ENCODE data around the gene RCL1. TPM values are rescaled to one million over a fixed set of nuclear protein-coding genes. Genes with fewer than 3 reads are reported as not detected.

RCL1 gene
- polyA plus RNA-seq, 1 donor (not counting 4 experiments of a cell fraction or from before 2014, with no cell fraction given), result 16.6 TPM

DNA sequence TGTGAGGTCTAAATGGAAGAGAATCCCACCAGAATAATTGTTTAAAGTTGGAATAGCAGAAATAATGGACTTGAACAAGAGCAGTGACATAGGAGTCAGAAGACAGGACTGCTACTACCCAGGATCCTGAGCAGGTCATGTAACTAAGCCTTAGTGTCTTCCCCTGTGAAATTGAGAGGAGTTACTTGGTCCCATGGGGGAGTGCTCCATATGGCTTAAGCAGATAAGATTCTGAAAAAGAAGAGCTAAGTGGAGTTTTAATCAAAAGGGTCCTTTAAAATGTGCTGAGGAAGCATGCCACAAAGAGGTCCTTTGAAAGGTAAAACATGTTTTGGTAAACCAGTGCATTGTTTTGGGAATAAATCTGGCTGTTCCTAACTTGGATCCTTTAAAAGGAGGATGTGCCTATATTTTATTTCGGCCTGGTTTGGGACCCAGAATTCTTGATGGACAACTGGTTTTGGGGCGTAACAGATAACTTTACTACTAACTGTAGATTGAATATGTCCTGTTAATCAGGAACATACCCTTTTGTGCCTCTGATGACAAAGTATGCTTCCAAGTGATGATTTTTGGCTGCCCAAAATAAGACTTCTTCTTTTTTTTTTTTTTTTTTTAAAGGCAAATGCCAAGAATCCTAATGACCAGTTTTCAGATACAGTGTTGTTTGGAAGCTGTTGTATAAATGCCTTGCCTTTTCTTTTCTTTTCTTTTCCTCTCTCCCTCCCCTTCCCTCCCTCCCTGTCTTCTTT is 5.7 kb downstream of the RCL1 start:
- DNase-seq (ENCODE audit: low read depth, low spot score), result no peak
- dilution Hi-C loops (cut with MboI; ENCODE audit: extremely low pct_ligation_motif_present, low sequenced_read_pairs), result no loop called here
- no peaks in the 10 kb centered on the region for H3K36me3 ChIP-seq (ENCODE audit: control insufficient read depth in 2 of 2, extremely low read depth in 1 of 2, insufficient read depth in 2 of 2, low read length in 2 of 2)
- peaks cover 2% of the 10 kb centered on the region for H3K9me1 ChIP-seq (ENCODE audit: control insufficient read depth, extremely low read depth, insufficient read depth, low read length)
- H2AFZ ChIP-seq (ENCODE audit: control insufficient read depth, low read length), result no peak overlapping the region
- H3K27ac ChIP-seq (ENCODE audit: control insufficient read depth, insufficient read depth, low read length), result no peak overlapping the region
- no peak overlapping the region for H3K9ac ChIP-seq (ENCODE audit: control insufficient read depth, extremely low read depth, insufficient read depth, low read length)
- H4K20me1 ChIP-seq (ENCODE audit: control insufficient read depth, extremely low read depth, insufficient read depth, low read length), result no peaks in the 10 kb centered on the region
- no peaks in the 10 kb centered on the region for H3K27me3 ChIP-seq (ENCODE audit: control insufficient read depth, extremely low read depth, insufficient read depth, low read length)
- no peak for FAIRE-seq
- H3K9me3 ChIP-seq (ENCODE audit: control insufficient read depth, low read depth, low read length), result no peaks in the 10 kb centered on the region
- H3K79me2 ChIP-seq (ENCODE audit: control insufficient read depth, insufficient read depth, low read length), result peaks cover 93% of the 10 kb centered on the region
- TF ChIP-seq, protein P1, sequence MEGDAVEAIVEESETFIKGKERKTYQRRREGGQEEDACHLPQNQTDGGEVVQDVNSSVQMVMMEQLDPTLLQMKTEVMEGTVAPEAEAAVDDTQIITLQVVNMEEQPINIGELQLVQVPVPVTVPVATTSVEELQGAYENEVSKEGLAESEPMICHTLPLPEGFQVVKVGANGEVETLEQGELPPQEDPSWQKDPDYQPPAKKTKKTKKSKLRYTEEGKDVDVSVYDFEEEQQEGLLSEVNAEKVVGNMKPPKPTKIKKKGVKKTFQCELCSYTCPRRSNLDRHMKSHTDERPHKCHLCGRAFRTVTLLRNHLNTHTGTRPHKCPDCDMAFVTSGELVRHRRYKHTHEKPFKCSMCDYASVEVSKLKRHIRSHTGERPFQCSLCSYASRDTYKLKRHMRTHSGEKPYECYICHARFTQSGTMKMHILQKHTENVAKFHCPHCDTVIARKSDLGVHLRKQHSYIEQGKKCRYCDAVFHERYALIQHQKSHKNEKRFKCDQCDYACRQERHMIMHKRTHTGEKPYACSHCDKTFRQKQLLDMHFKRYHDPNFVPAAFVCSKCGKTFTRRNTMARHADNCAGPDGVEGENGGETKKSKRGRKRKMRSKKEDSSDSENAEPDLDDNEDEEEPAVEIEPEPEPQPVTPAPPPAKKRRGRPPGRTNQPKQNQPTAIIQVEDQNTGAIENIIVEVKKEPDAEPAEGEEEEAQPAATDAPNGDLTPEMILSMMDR (optimal IDR thresholded peaks at IDR 0.05 in 1 of 3, IDR thresholded peaks at IDR 0.05 in 1 of 3, conservative IDR thresholded peaks at IDR 0.05 in 1 of 3; ENCODE audit: extremely low read depth in 1 of 3, insufficient read depth in 2 of 3, low read length in 3 of 3), result no peak
- no peak for TF ChIP-seq EZH2 (IDR thresholded peaks at IDR 0.05; ENCODE audit: low read length)
- H3K4me2 ChIP-seq (ENCODE audit: control insufficient read depth, extremely low read depth, insufficient read depth, low read depth, low read length), result no peak overlapping the region
- H3K4me1 ChIP-seq (ENCODE audit: control insufficient read depth, extremely low read depth, insufficient read depth, low read length), result peaks cover 10% of the 10 kb centered on the region
- H3K4me3 ChIP-seq (ENCODE audit: control insufficient read depth in 2 of 3, extremely low read depth in 1 of 3, insufficient read depth in 2 of 3, low read depth in 1 of 3, low read length in 3 of 3), result no peak overlapping the region

DNA sequence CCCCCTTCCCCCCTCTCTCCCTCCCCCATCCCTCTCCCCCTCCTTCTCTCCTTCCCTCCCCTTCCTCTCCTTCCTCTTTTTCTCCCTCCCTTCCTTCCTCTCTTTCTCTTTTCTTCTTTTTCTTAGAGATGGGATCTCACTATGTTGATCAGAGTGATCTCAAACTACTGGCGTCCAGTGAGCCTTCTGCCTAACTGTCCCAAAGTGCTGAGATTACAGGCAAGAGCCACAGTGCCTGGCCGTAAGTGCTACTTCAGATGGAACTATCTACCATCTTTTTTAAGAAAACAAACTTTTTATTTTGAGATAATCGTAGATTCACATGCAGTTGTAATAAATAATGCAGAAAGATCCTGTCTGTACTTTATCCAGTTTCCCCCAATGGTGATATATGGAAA is 6.3 kb downstream of the RCL1 start:
- H4K20me1 ChIP-seq (ENCODE audit: control insufficient read depth, extremely low read depth, insufficient read depth, low read length), result no peaks in the 10 kb centered on the region
- H3K9me3 ChIP-seq (ENCODE audit: control insufficient read depth, low read depth, low read length), result no peaks in the 10 kb centered on the region
- no peak overlapping the region for H2AFZ ChIP-seq (ENCODE audit: control insufficient read depth, low read length)
- H3K79me2 ChIP-seq (ENCODE audit: control insufficient read depth, insufficient read depth, low read length), result peaks cover 93% of the 10 kb centered on the region
- H3K4me1 ChIP-seq (ENCODE audit: control insufficient read depth, extremely low read depth, insufficient read depth, low read length), result peaks cover 7% of the 10 kb centered on the region
- peaks cover 0 to under 1% of the 10 kb centered on the region in 2 experiments for H3K36me3 ChIP-seq (ENCODE audit: control insufficient read depth in 2 of 2, extremely low read depth in 1 of 2, insufficient read depth in 2 of 2, low read length in 2 of 2)
- no peak overlapping the region for H3K27ac ChIP-seq (ENCODE audit: control insufficient read depth, insufficient read depth, low read length)
- dilution Hi-C loops (cut with MboI; ENCODE audit: extremely low pct_ligation_motif_present, low sequenced_read_pairs), result no loop called here
- H3K4me2 ChIP-seq (ENCODE audit: control insufficient read depth, extremely low read depth, insufficient read depth, low read depth, low read length), result no peak overlapping the region
- H3K9me1 ChIP-seq (ENCODE audit: control insufficient read depth, extremely low read depth, insufficient read depth, low read length), result peaks cover 2% of the 10 kb centered on the region
- TF ChIP-seq EZH2 (IDR thresholded peaks at IDR 0.05; ENCODE audit: low read length), result no peak
- TF ChIP-seq, protein P1 (optimal IDR thresholded peaks at IDR 0.05 in 1 of 3, IDR thresholded peaks at IDR 0.05 in 1 of 3, conservative IDR thresholded peaks at IDR 0.05 in 1 of 3; ENCODE audit: extremely low read depth in 1 of 3, insufficient read depth in 2 of 3, low read length in 3 of 3), result no peak
- H3K4me3 ChIP-seq (ENCODE audit: control insufficient read depth in 2 of 3, extremely low read depth in 1 of 3, insufficient read depth in 2 of 3, low read depth in 1 of 3, low read length in 3 of 3), result no peak overlapping the region
- FAIRE-seq, result no peak
- no peak overlapping the region for H3K9ac ChIP-seq (ENCODE audit: control insufficient read depth, extremely low read depth, insufficient read depth, low read length)
- DNase-seq (ENCODE audit: low read depth, low spot score), result no peak
- no peaks in the 10 kb centered on the region for H3K27me3 ChIP-seq (ENCODE audit: control insufficient read depth, extremely low read depth, insufficient read depth, low read length)
